ENCODE data around the gene KLHL11. TPM values are rescaled to one million over a fixed set of nuclear protein-coding genes. Genes with fewer than 3 reads are reported as not detected.
A peak's percentile ranks its signal among the peaks of the same experiment; 100 is the strongest.

KLHL11 gene
- polyA plus RNA-seq (4.7 to 6.7 TPM (median 5.2 TPM) in 3 replicates), polyA minus RNA-seq (11.0 to 29.8 TPM (median 24.6 TPM) in 3 replicates)
- 4.3 TPM for polyA plus RNA-seq (2011; ENCODE audit: low read depth)
- 2.5 and 4.3 TPM in 2 replicates for polyA plus RNA-seq (2011; cell fraction: cytosol; rRNA removed)
- polyA plus RNA-seq (2011; cell fraction: nucleus; rRNA removed) = 5.9 and 7.6 TPM in 2 replicates
- polyA plus RNA-seq (2012; ENCODE audit: low replicate concordance) = 2.1 and 3.9 TPM in 2 replicates
- polyA minus RNA-seq (2011; cell fraction: cytosol; rRNA and poly(A)+ RNA removed) = 15.7 TPM
- 15.4 and 25.7 TPM in 2 replicates for polyA minus RNA-seq (2011; cell fraction: nucleus; rRNA and poly(A)+ RNA removed)

GRCh38 chr17:41864836-41865595 is at the start of gene KLHL11:
KLHL11 (minus strand) TSS chr17:41865423; CDS start chr17:41865370, 53 bp downstream.
- Histone ChIP-seq H3K27me3 (ENCODE audit: control insufficient read depth, extremely low read depth, insufficient read depth, low read length) (no peaks in the 10 kb centered on the region), H3K79me2 (ENCODE audit: control insufficient read depth, insufficient read depth, low read length) (peaks cover 43% of the 10 kb centered on the region), H3K4me2 (ENCODE audit: control insufficient read depth, extremely low read depth, insufficient read depth, low read depth, low read length) (peak within 1 kb of the TSS; percentile 82), H3K9me3 (ENCODE audit: control insufficient read depth, low read depth, low read length) (no peaks in the 10 kb centered on the region), H3K27ac (ENCODE audit: control insufficient read depth, insufficient read depth, low read length) (peak within 1 kb of the TSS; percentile 79), H2AFZ (ENCODE audit: control insufficient read depth, low read length) (peak within 1 kb of the TSS; percentile 88), H3K36me3 (ENCODE audit: control insufficient read depth in 2 of 2, extremely low read depth in 1 of 2, insufficient read depth in 2 of 2, low read length in 2 of 2) (peaks cover 13 to 25% of the 10 kb centered on the region in 2 experiments), H3K4me3 (ENCODE audit: control insufficient read depth in 2 of 3, extremely low read depth in 1 of 3, insufficient read depth in 2 of 3, low read depth in 1 of 3, low read length in 3 of 3) (peak within 1 kb of the TSS; percentile 92 to 95 (median 93)), H3K4me1 (ENCODE audit: control insufficient read depth, extremely low read depth, insufficient read depth, low read length) (peaks cover 23% of the 10 kb centered on the region), H3K9ac (ENCODE audit: control insufficient read depth, extremely low read depth, insufficient read depth, low read length) (peak within 1 kb of the TSS; percentile 95), H3K9me1 (ENCODE audit: control insufficient read depth, extremely low read depth, insufficient read depth, low read length) (no peaks in the 10 kb centered on the region), H4K20me1 (ENCODE audit: control insufficient read depth, extremely low read depth, insufficient read depth, low read length) (no peaks in the 10 kb centered on the region)
- DNase-seq (ENCODE audit: low read depth, low spot score) = no peak
- TF ChIP-seq CTCF (optimal IDR thresholded peaks at IDR 0.05 in 1 of 3, IDR thresholded peaks at IDR 0.05 in 1 of 3, conservative IDR thresholded peaks at IDR 0.05 in 1 of 3; ENCODE audit: extremely low read depth in 1 of 3, insufficient read depth in 2 of 3, low read length in 3 of 3) = peak in 1 of 3 experiments; percentile 30
- no peak for TF ChIP-seq EZH2 (IDR thresholded peaks at IDR 0.05; ENCODE audit: low read length)
- no peak for FAIRE-seq
- dilution Hi-C loops (cut with MboI; ENCODE audit: extremely low pct_ligation_motif_present, low sequenced_read_pairs) = no loop called here

GRCh38 chr17:41915020-41915419 is 49.8 kb upstream of the KLHL11 start:
- H3K9me1 ChIP-seq (ENCODE audit: control insufficient read depth, extremely low read depth, insufficient read depth, low read length) = peaks cover 7% of the 10 kb centered on the region
- FAIRE-seq = no peak
- H3K36me3 ChIP-seq (ENCODE audit: control insufficient read depth in 2 of 2, extremely low read depth in 1 of 2, insufficient read depth in 2 of 2, low read length in 2 of 2) = peaks cover 48 to 50% of the 10 kb centered on the region in 2 experiments
- peaks cover 80% of the 10 kb centered on the region for H3K79me2 ChIP-seq (ENCODE audit: control insufficient read depth, insufficient read depth, low read length)
- H2AFZ ChIP-seq (ENCODE audit: control insufficient read depth, low read length) = no peak overlapping the region
- DNase-seq (ENCODE audit: low read depth, low spot score) = no peak
- no peak overlapping the region for H3K4me3 ChIP-seq (ENCODE audit: control insufficient read depth in 2 of 3, extremely low read depth in 1 of 3, insufficient read depth in 2 of 3, low read depth in 1 of 3, low read length in 3 of 3)
- no peak for TF ChIP-seq EZH2 (IDR thresholded peaks at IDR 0.05; ENCODE audit: low read length)
- H3K4me1 ChIP-seq (ENCODE audit: control insufficient read depth, extremely low read depth, insufficient read depth, low read length) = peaks cover 29% of the 10 kb centered on the region
- dilution Hi-C loops (cut with MboI; ENCODE audit: extremely low pct_ligation_motif_present, low sequenced_read_pairs) = no loop called here
- H3K9ac ChIP-seq (ENCODE audit: control insufficient read depth, extremely low read depth, insufficient read depth, low read length) = no peak overlapping the region
- H4K20me1 ChIP-seq (ENCODE audit: control insufficient read depth, extremely low read depth, insufficient read depth, low read length) = peaks cover 65% of the 10 kb centered on the region
- H3K27ac ChIP-seq (ENCODE audit: control insufficient read depth, insufficient read depth, low read length) = no peak overlapping the region
- peak overlapping the region; percentile 6 for H3K4me2 ChIP-seq (ENCODE audit: control insufficient read depth, extremely low read depth, insufficient read depth, low read depth, low read length)
- no peaks in the 10 kb centered on the region for H3K9me3 ChIP-seq (ENCODE audit: control insufficient read depth, low read depth, low read length)
- no peaks in the 10 kb centered on the region for H3K27me3 ChIP-seq (ENCODE audit: control insufficient read depth, extremely low read depth, insufficient read depth, low read length)

Data from keratinocyte (primary cell).